H54 (cell line): ENCODE results near the gene CEACAM3.
"Not testable (repeated sequence)": the region's sequence is repeated elsewhere in the genome, so short reads cannot be mapped to it uniquely, and the experiment has no call there.

ENCODE experiments used
- DNase-seq: peaks from one replicate; pipeline ENCODE4 v3.0.0; 2011; ENCODE audit warnings: low spot score, mixed read lengths; ENCODE audit not compliant: insufficient read length
- FAIRE-seq: peaks from 3 replicates; lab custom pipeline; 2011; peaks lifted over from hg19 to GRCh38; lab: Jason Lieb, UNC
- POLR2A ChIP-seq: IDR thresholded peaks from 2 replicates; pipeline ENCODE4 v1.6.1; 2011; ENCODE audit warnings: low read depth, mild to moderate bottlenecking, low read length

CEACAM3 gene

GRCh38 chr19:41796362-41796761 is at the start of gene CEACAM3:
Gene CEACAM3 (plus strand): TSS chr19:41796587. CDS start chr19:41796678, 91 bp downstream.
- no peak for TF ChIP-seq POLR2A
- FAIRE-seq (no peak), DNase-seq (no peak)

- FAIRE-seq (peak; percentile 57), DNase-seq (peak; percentile 48)
- no peak for TF ChIP-seq POLR2A
Observed at GRCh38 chr19:41746593-41747227, 49.7 kb upstream of the CEACAM3 start.

GRCh38 chr19:41748012-41748411 is 48.4 kb upstream of the CEACAM3 start:
- FAIRE-seq (no peak), DNase-seq (no peak)

GRCh38 chr19:41750248-41751134 is 45.9 kb upstream of the CEACAM3 start:
- not testable (repeated sequence) for FAIRE-seq, DNase-seq

More at GRCh38 chr19:41748012-41748411, 48.4 kb upstream of the CEACAM3 start:
- TF ChIP-seq POLR2A: no peak

- no peak for FAIRE-seq
- DNase-seq: peak; percentile 57
- no peak for TF ChIP-seq POLR2A
Observed at GRCh38 chr19:41753159-41753558, 43.2 kb upstream of the CEACAM3 start.

GRCh38 chr19:41753936-41754529 is 42.4 kb upstream of the CEACAM3 start:
- no peak for TF ChIP-seq POLR2A
- FAIRE-seq: peak; percentile 68
- no peak for DNase-seq

- TF ChIP-seq POLR2A: no peak
- FAIRE-seq (no peak), DNase-seq (no peak)
Observed at GRCh38 chr19:41755328-41755913, 41.0 kb upstream of the CEACAM3 start, which contains the start of gene CEACAM6. Gene CEACAM6 (plus strand): TSS chr19:41755530. CDS start chr19:41755639, 109 bp downstream.

GRCh38 chr19:41758846-41759245 is 37.5 kb upstream of the CEACAM3 start:
- TF ChIP-seq POLR2A: no peak
- DNase-seq (peak; percentile 17), FAIRE-seq (no peak)

GRCh38 chr19:41767115-41767514 is 29.3 kb upstream of the CEACAM3 start:
- DNase-seq (no peak), FAIRE-seq (no peak)
- TF ChIP-seq POLR2A: no peak

- not testable (repeated sequence) for DNase-seq, FAIRE-seq
Observed at GRCh38 chr19:41768105-41768504, 28.3 kb upstream of the CEACAM3 start.

- FAIRE-seq (no peak), DNase-seq (no peak)
- no peak for TF ChIP-seq POLR2A
Observed at GRCh38 chr19:41769608-41770007, 26.8 kb upstream of the CEACAM3 start.

GRCh38 chr19:41771410-41771809 is 25.0 kb upstream of the CEACAM3 start:
- TF ChIP-seq POLR2A: no peak
- FAIRE-seq: no peak
- DNase-seq: no peak

- no peak for FAIRE-seq
- DNase-seq: no peak
Observed at GRCh38 chr19:41774515-41774980, 21.8 kb upstream of the CEACAM3 start.

More at GRCh38 chr19:41774515-41774980, 21.8 kb upstream of the CEACAM3 start:
- TF ChIP-seq POLR2A: no peak
